LNCAP (cell line): Measurements from ENCODE around the gene GPI.

ENCODE experiments used
- TF ChIP-seq, protein P1 (sequence below): fragments of 450-650 bp; IDR thresholded peaks from 2 replicates; pipeline ENCODE4 v1.5.1; 2017; ENCODE audit warnings: mild to moderate bottlenecking

Gene GPI

GRCh38 chr19:34375598-34375997 is 10.6 kb downstream of the GPI start:
- TF ChIP-seq, protein P1, sequence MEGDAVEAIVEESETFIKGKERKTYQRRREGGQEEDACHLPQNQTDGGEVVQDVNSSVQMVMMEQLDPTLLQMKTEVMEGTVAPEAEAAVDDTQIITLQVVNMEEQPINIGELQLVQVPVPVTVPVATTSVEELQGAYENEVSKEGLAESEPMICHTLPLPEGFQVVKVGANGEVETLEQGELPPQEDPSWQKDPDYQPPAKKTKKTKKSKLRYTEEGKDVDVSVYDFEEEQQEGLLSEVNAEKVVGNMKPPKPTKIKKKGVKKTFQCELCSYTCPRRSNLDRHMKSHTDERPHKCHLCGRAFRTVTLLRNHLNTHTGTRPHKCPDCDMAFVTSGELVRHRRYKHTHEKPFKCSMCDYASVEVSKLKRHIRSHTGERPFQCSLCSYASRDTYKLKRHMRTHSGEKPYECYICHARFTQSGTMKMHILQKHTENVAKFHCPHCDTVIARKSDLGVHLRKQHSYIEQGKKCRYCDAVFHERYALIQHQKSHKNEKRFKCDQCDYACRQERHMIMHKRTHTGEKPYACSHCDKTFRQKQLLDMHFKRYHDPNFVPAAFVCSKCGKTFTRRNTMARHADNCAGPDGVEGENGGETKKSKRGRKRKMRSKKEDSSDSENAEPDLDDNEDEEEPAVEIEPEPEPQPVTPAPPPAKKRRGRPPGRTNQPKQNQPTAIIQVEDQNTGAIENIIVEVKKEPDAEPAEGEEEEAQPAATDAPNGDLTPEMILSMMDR, result no peak

GRCh38 chr19:34380639-34381241 is 15.7 kb downstream of the GPI start:
- TF ChIP-seq, protein P1, result no peak

GRCh38 chr19:34381399-34382251 is 16.6 kb downstream of the GPI start:
- TF ChIP-seq, protein P1, result no peak

DNA sequence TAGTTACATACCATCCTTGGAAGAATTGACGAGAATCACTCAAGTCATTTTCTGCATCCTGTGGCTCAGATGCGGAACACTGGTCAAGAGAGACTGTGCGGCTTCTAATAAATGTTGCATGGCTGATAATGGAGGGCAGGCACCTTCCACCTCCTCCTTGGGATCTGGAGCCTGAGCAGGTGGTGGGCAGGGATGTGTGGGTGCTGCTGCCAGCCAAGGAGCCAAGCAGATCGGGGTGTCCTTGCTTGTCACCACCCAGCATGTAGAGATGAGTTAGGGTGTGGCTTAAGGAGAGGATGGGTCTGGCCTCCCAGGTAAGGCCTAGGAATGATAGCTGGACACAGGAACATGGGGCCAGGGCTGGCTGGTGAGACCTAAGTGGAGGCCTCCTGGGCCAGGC is 17.5 kb downstream of the GPI start:
- TF ChIP-seq, protein P1, result no peak

DNA sequence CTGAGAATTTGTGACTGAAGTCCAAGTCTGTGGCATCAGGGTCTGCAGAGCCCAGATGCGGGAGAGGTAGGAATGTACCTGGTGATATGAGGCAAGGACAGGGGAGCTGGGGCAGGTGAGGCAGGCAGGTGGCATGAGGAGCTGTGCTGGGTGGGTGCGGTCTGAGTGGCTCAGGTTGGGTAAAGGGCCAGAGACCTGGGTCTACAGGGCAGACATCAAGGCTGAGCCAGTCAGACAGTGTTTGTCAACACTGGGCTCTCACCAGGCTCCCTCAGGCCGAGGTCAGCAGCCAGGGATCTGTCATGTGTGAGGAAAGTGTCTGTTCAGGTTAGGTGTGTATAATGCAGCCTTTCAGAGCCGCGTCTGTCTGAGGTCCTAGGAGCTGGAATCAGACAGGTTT is 18.6 kb downstream of the GPI start:
- TF ChIP-seq, protein P1, result no peak

DNA sequence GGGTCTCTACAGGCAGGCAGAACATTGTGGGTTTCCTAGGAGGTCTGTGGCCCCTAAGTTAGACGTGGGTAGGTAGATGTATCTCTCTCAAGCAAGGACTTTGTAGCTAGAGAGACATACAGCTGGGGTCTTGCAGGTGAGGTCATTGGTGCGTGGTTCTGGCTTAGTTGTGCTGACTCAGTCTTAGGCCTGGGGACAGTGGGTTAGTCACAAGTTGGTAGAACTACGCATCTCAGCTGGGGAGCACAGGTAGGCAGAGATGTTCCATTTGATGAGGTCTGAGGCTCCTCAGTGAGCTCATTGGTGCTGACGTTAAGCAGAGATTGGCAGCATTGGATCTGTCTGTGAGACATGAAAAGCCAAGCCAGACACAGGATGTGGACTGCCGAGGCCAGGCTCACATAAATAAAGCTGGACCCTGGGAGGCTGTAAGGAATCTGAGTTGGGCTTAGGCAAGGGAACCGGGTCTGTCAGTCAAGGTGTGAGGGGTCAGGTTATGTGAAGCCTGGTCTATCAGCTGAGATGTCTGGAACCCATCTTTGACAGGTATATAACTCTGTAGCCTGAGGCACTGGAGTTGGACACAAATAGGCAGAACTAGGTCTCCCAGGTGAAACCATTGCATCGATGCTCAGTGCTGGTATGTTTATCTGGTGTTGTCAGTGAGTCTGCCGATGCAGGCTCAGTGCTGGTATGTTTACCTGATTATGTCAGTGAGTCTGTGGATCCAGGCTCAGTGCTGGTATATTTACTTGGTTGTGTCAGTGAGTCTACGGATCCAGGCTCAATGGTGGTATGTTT is 21.8 kb downstream of the GPI start:
- TF ChIP-seq, protein P1, result no peak

- TF ChIP-seq, protein P1, result no peak
These were observed 22.4 kb downstream of the GPI start for GRCh38 chr19:34387446-34387810.
